Stimulated activated CD4-positive, alpha-beta T cell treated with anti-CD3 and anti-CD28 coated beads, Interleukin-1b, Interleukin-23, amount 100 ng/mL, for 4 hours (primary cell): ENCODE results near the gene NUTM2E.
"Not testable (repeated sequence)": the region's sequence is repeated elsewhere in the genome, so short reads cannot be mapped to it uniquely, and the experiment has no call there.

Experiments
- DNase-seq, 2 donors: peaks; one replicate each; pipeline ENCODE4 v3.0.0-alpha.2; 2020; ENCODE audit warnings: low read depth in 2 of 2

NUTM2E gene

GRCh38 chr10:79866903-79867551 lies 40.5 kb downstream of the NUTM2E start:
- not testable (repeated sequence) for DNase-seq

- not testable (repeated sequence) for DNase-seq
These were observed 41.5 kb downstream of the NUTM2E start for GRCh38 chr10:79868023-79868422.

- DNase-seq = not testable (repeated sequence)
These were observed 43.0 kb downstream of the NUTM2E start for GRCh38 chr10:79869439-79870097.

GRCh38 chr10:79871729-79872128 lies 45.2 kb downstream of the NUTM2E start:
- not testable (repeated sequence) for DNase-seq
